ENCODE measurements around the gene SGMS1.
"Not testable (repeated sequence)": the region's sequence is repeated elsewhere in the genome, so short reads cannot be mapped to it uniquely, and the experiment has no call there.

Gene SGMS1

GRCh38 chr10:50510517-50511473 is 113.0 kb downstream of the SGMS1 start:
- H3K36me3 ChIP-seq (ENCODE audit: control insufficient read depth in 1 of 2, insufficient read depth in 2 of 2, low read length in 2 of 2) = no peaks in the 10 kb centered on the region
- H3K27ac ChIP-seq (ENCODE audit: low read length) = no peak overlapping the region
- H3K4me1 ChIP-seq (ENCODE audit: control insufficient read depth in 1 of 2, insufficient read depth in 2 of 2, low read length in 2 of 2) = peaks cover 13 to 24% of the 10 kb centered on the region in 2 donors

GRCh38 chr10:50508315-50509051 is 115.3 kb downstream of the SGMS1 start:
- H3K27ac ChIP-seq (ENCODE audit: low read length) = peak overlapping the region; percentile 17
- peaks cover 10 to 16% of the 10 kb centered on the region in 2 donors for H3K4me1 ChIP-seq (ENCODE audit: control insufficient read depth in 1 of 2, insufficient read depth in 2 of 2, low read length in 2 of 2)
- no peaks in the 10 kb centered on the region for H3K36me3 ChIP-seq (ENCODE audit: control insufficient read depth in 1 of 2, insufficient read depth in 2 of 2, low read length in 2 of 2)
- no peaks in the 10 kb centered on the region for H3K27me3 ChIP-seq (ENCODE audit: low read depth, low read length)
- no peaks in the 10 kb centered on the region for H3K9me3 ChIP-seq (ENCODE audit: control insufficient read depth in 1 of 2, low read length in 2 of 2)
- no peak overlapping the region for H3K4me3 ChIP-seq (ENCODE audit: low read depth in 1 of 2, low read length in 2 of 2)

More at GRCh38 chr10:50510517-50511473, 113.0 kb downstream of the SGMS1 start:
- Histone ChIP-seq H3K9me3 (ENCODE audit: control insufficient read depth in 1 of 2, low read length in 2 of 2) (no peaks in the 10 kb centered on the region), H3K4me3 (ENCODE audit: low read depth in 1 of 2, low read length in 2 of 2) (no peak overlapping the region), H3K27me3 (ENCODE audit: low read depth, low read length) (no peaks in the 10 kb centered on the region)

DNA sequence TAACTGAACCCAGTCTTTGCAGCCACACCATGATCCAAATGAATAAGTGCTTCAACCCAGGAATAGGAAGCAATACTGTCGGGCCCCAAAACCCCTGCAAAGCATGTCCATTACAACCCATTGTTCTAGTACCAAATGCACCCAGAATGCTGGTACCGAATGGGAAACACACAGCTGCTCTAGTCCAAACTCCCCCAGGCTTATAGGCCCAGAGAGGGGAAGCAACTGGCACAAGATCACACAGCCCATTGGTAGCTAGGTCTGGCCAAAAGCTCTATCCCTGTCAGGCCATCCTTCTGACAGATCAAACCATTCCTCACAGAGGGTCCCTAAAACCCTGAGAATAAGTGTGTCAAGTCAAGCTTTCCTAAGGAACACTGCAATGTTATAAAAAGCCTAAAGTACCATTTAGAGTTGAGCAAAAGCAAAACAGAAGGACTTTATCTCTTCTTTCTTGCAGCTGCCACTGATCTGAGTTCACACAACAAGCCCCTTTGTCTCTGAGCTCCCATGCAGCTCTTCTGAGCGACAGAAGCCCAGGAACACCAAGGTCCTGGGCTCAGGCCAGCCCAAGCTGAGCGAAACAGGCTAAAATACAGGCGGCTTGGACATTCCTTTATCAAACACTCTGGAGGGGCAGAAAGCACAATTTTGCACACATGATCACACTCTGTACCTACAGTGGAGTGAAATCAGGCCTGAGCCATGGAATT is 116.7 kb downstream of the SGMS1 start:
- Histone ChIP-seq H3K4me1 (ENCODE audit: control insufficient read depth in 1 of 2, insufficient read depth in 2 of 2, low read length in 2 of 2) (peaks cover 1 to 9% of the 10 kb centered on the region in 2 donors), H3K27ac (ENCODE audit: low read length) (no peak overlapping the region), H3K36me3 (ENCODE audit: control insufficient read depth in 1 of 2, insufficient read depth in 2 of 2, low read length in 2 of 2) (no peaks in the 10 kb centered on the region), H3K27me3 (ENCODE audit: low read depth, low read length) (no peaks in the 10 kb centered on the region), H3K9me3 (ENCODE audit: control insufficient read depth in 1 of 2, low read length in 2 of 2) (no peaks in the 10 kb centered on the region), H3K4me3 (ENCODE audit: low read depth in 1 of 2, low read length in 2 of 2) (no peak overlapping the region)

- H3K4me1 ChIP-seq (ENCODE audit: control insufficient read depth in 1 of 2, insufficient read depth in 2 of 2, low read length in 2 of 2) = peaks cover 0 to 6% of the 10 kb centered on the region in 2 donors
- no peaks in the 10 kb centered on the region for H3K27me3 ChIP-seq (ENCODE audit: low read depth, low read length)
- H3K4me3 ChIP-seq (ENCODE audit: low read depth in 1 of 2, low read length in 2 of 2) = no peak overlapping the region
- H3K9me3 ChIP-seq (ENCODE audit: control insufficient read depth in 1 of 2, low read length in 2 of 2) = no peaks in the 10 kb centered on the region
- H3K27ac ChIP-seq (ENCODE audit: low read length) = no peak overlapping the region
- no peaks in the 10 kb centered on the region for H3K36me3 ChIP-seq (ENCODE audit: control insufficient read depth in 1 of 2, insufficient read depth in 2 of 2, low read length in 2 of 2)
These were observed 119.4 kb downstream of the SGMS1 start for GRCh38 chr10:50504389-50504788.

- H3K27me3 ChIP-seq (ENCODE audit: low read depth, low read length) = no peaks in the 10 kb centered on the region
- H3K4me1 ChIP-seq (ENCODE audit: control insufficient read depth in 1 of 2, insufficient read depth in 2 of 2, low read length in 2 of 2) = peaks cover 0 to 6% of the 10 kb centered on the region in 2 donors
- H3K4me3 ChIP-seq (ENCODE audit: low read depth in 1 of 2, low read length in 2 of 2) = no peak overlapping the region
- no peak overlapping the region for H3K27ac ChIP-seq (ENCODE audit: low read length)
- no peaks in the 10 kb centered on the region for H3K9me3 ChIP-seq (ENCODE audit: control insufficient read depth in 1 of 2, low read length in 2 of 2)
- no peaks in the 10 kb centered on the region for H3K36me3 ChIP-seq (ENCODE audit: control insufficient read depth in 1 of 2, insufficient read depth in 2 of 2, low read length in 2 of 2)
These were observed 120.0 kb downstream of the SGMS1 start for GRCh38 chr10:50503661-50504320.

DNA sequence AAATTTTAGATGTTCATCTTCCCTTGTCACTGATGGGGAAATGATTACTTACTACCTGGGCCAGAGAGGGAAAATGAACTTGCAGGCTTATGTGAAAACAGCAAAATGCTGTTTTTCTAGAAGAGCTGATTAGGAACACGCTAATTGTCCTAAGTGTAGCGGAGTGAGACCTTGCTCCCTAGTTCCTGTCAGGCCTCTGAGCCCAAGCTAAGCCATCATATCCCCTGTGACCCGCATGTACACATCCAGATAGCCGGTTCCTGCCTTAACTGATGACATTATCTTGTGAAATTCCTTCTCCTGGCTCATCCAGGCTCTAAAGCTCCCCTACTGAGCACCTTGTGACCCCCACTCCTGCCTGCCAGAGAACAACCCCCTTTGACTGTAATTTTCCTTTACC is 120.6 kb downstream of the SGMS1 start:
- not testable (repeated sequence) for H3K27me3 ChIP-seq (ENCODE audit: low read depth, low read length); H3K36me3 ChIP-seq (ENCODE audit: control insufficient read depth in 1 of 2, insufficient read depth in 2 of 2, low read length in 2 of 2); H3K27ac ChIP-seq (ENCODE audit: low read length); H3K4me3 ChIP-seq (ENCODE audit: low read depth in 1 of 2, low read length in 2 of 2); H3K4me1 ChIP-seq (ENCODE audit: control insufficient read depth in 1 of 2, insufficient read depth in 2 of 2, low read length in 2 of 2); H3K9me3 ChIP-seq (ENCODE audit: control insufficient read depth in 1 of 2, low read length in 2 of 2)

GRCh38 chr10:50501924-50502452 is 121.8 kb downstream of the SGMS1 start:
- no peak overlapping the region for H3K27ac ChIP-seq (ENCODE audit: low read length)
- H3K9me3 ChIP-seq (ENCODE audit: control insufficient read depth in 1 of 2, low read length in 2 of 2) = no peaks in the 10 kb centered on the region
- H3K4me3 ChIP-seq (ENCODE audit: low read depth in 1 of 2, low read length in 2 of 2) = no peak overlapping the region
- no peaks in the 10 kb centered on the region for H3K36me3 ChIP-seq (ENCODE audit: control insufficient read depth in 1 of 2, insufficient read depth in 2 of 2, low read length in 2 of 2)
- H3K27me3 ChIP-seq (ENCODE audit: low read depth, low read length) = no peaks in the 10 kb centered on the region
- H3K4me1 ChIP-seq (ENCODE audit: control insufficient read depth in 1 of 2, insufficient read depth in 2 of 2, low read length in 2 of 2) = peaks cover 0 to 6% of the 10 kb centered on the region in 2 donors

DNA sequence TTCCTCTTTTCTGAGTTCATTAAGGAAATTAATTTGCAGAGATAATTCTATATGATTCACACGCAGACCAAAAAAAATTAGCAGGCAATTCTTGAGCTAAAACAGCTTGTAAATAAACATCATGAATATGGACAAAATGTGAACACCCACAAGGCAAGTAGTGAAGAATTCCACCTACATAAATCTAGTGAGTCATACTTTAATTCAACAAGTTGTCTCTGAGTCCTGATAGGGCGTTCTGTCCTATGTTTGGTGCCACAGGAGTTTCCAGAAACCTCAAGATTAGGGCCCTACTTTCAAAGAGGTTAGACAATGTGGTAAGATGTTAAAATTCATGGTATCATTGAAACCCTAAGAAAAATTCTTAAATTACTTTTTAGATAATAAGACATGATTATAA is 122.3 kb downstream of the SGMS1 start:
- Histone ChIP-seq H3K4me1 (ENCODE audit: control insufficient read depth in 1 of 2, insufficient read depth in 2 of 2, low read length in 2 of 2) (peaks cover 0 to 6% of the 10 kb centered on the region in 2 donors), H3K36me3 (ENCODE audit: control insufficient read depth in 1 of 2, insufficient read depth in 2 of 2, low read length in 2 of 2) (no peaks in the 10 kb centered on the region), H3K4me3 (ENCODE audit: low read depth in 1 of 2, low read length in 2 of 2) (no peak overlapping the region), H3K27me3 (ENCODE audit: low read depth, low read length) (no peaks in the 10 kb centered on the region), H3K27ac (ENCODE audit: low read length) (no peak overlapping the region), H3K9me3 (ENCODE audit: control insufficient read depth in 1 of 2, low read length in 2 of 2) (no peaks in the 10 kb centered on the region)

- H3K36me3 ChIP-seq (ENCODE audit: control insufficient read depth in 1 of 2, insufficient read depth in 2 of 2, low read length in 2 of 2) = no peaks in the 10 kb centered on the region
- peaks cover 0 to 6% of the 10 kb centered on the region in 2 donors for H3K4me1 ChIP-seq (ENCODE audit: control insufficient read depth in 1 of 2, insufficient read depth in 2 of 2, low read length in 2 of 2)
- no peak overlapping the region for H3K27ac ChIP-seq (ENCODE audit: low read length)
- H3K4me3 ChIP-seq (ENCODE audit: low read depth in 1 of 2, low read length in 2 of 2) = no peak overlapping the region
- no peaks in the 10 kb centered on the region for H3K9me3 ChIP-seq (ENCODE audit: control insufficient read depth in 1 of 2, low read length in 2 of 2)
- H3K27me3 ChIP-seq (ENCODE audit: low read depth, low read length) = no peaks in the 10 kb centered on the region
These were observed 125.3 kb downstream of the SGMS1 start for GRCh38 chr10:50498465-50498864.

GRCh38 chr10:50497758-50498157 is 126.0 kb downstream of the SGMS1 start:
- Histone ChIP-seq H3K36me3 (ENCODE audit: control insufficient read depth in 1 of 2, insufficient read depth in 2 of 2, low read length in 2 of 2) (no peaks in the 10 kb centered on the region), H3K4me1 (ENCODE audit: control insufficient read depth in 1 of 2, insufficient read depth in 2 of 2, low read length in 2 of 2) (peaks cover 0 to 6% of the 10 kb centered on the region in 2 donors), H3K27me3 (ENCODE audit: low read depth, low read length) (no peaks in the 10 kb centered on the region), H3K27ac (ENCODE audit: low read length) (no peak overlapping the region), H3K9me3 (ENCODE audit: control insufficient read depth in 1 of 2, low read length in 2 of 2) (no peaks in the 10 kb centered on the region), H3K4me3 (ENCODE audit: low read depth in 1 of 2, low read length in 2 of 2) (no peak overlapping the region)

All from muscle layer of duodenum (tissue), 2 donors.